ENCODE results near the gene HS6ST1.
A peak's percentile ranks its signal among the peaks of the same experiment; 100 is the strongest.
"Not testable (repeated sequence)": the region's sequence is repeated elsewhere in the genome, so short reads cannot be mapped to it uniquely, and the experiment has no call there.

Gene HS6ST1

GRCh38 chr2:128280158-128280871 is 38.4 kb downstream of the HS6ST1 start:
- DNase-seq = peak; percentile 6

- DNase-seq = no peak
These were observed 38.9 kb downstream of the HS6ST1 start for GRCh38 chr2:128279786-128280157.

- no peak for DNase-seq
These were observed 39.7 kb downstream of the HS6ST1 start for GRCh38 chr2:128279009-128279408.

GRCh38 chr2:128277961-128278681 is 40.5 kb downstream of the HS6ST1 start:
- no peak for DNase-seq

GRCh38 chr2:128276878-128277675 is 41.6 kb downstream of the HS6ST1 start:
- no peak for DNase-seq

GRCh38 chr2:128275498-128276045 is 43.1 kb downstream of the HS6ST1 start:
- no peak for DNase-seq

- DNase-seq = no peak
These were observed 44.5 kb downstream of the HS6ST1 start for GRCh38 chr2:128274218-128274617.

GRCh38 chr2:128273469-128274081 is 45.1 kb downstream of the HS6ST1 start:
- peak; percentile 39 for DNase-seq

GRCh38 chr2:128272601-128273468 is 45.8 kb downstream of the HS6ST1 start:
- no peak for DNase-seq

GRCh38 chr2:128271911-128272600 is 46.6 kb downstream of the HS6ST1 start:
- no peak for DNase-seq

GRCh38 chr2:128271597-128271910 is 47.1 kb downstream of the HS6ST1 start:
- DNase-seq = no peak

- no peak for DNase-seq
These were observed 47.7 kb downstream of the HS6ST1 start for GRCh38 chr2:128270672-128271596.

- no peak for DNase-seq
These were observed 48.5 kb downstream of the HS6ST1 start for GRCh38 chr2:128269990-128270671.

- no peak for DNase-seq
These were observed 49.3 kb downstream of the HS6ST1 start for GRCh38 chr2:128269063-128269989.

- not testable (repeated sequence) for DNase-seq
These were observed 50.1 kb downstream of the HS6ST1 start for GRCh38 chr2:128268611-128269010.

GRCh38 chr2:128268145-128268544 is 50.5 kb downstream of the HS6ST1 start:
- DNase-seq = not testable (repeated sequence)

- not testable (repeated sequence) for DNase-seq
These were observed 51.0 kb downstream of the HS6ST1 start for GRCh38 chr2:128267649-128268048.

GRCh38 chr2:128267197-128267596 is 51.5 kb downstream of the HS6ST1 start:
- DNase-seq = not testable (repeated sequence)

All from activated gamma-delta T cell treated with Interleukin-2 at 50 U/mL for 16 hours (primary cell).